Astrocyte (in vitro differentiated cells and primary cell): ENCODE data around the gene ANKRD28. TPM values are rescaled to one million over a fixed set of nuclear protein-coding genes. Genes with fewer than 3 reads are reported as not detected.

ENCODE experiments used
- DNase-seq: peaks from one replicate; pipeline ENCODE4 v3.0.0-alpha.2; 2010; ENCODE audit warnings: low read depth
- FAIRE-seq: peaks from 2 replicates; lab custom pipeline; 2011; peaks lifted over from hg19 to GRCh38; lab: Jason Lieb, UNC
- H2AFZ ChIP-seq: 2 replicates; pipeline ENCODE4 v1.6.0; 2012; ENCODE audit warnings: low read depth, low read length, inconsistent platforms
- H3K27ac ChIP-seq: 2 replicates; pipeline ENCODE4 v1.5.1; 2011; ENCODE audit warnings: low read depth, low read length, inconsistent platforms
- H3K27me3 ChIP-seq: 2 replicates; pipeline ENCODE4 v1.6.0; 2011; ENCODE audit warnings: low read length, inconsistent platforms; ENCODE audit not compliant: insufficient read depth
- H3K36me3 ChIP-seq: 2 replicates; pipeline ENCODE4 v1.5.1; 2011; ENCODE audit warnings: low read length, inconsistent platforms; ENCODE audit not compliant: insufficient read depth
- H3K4me1 ChIP-seq: 2 replicates; pipeline ENCODE4 v1.5.1; 2011; ENCODE audit warnings: low read length, inconsistent platforms; ENCODE audit not compliant: insufficient read depth
- H3K4me2 ChIP-seq: 2 replicates; pipeline ENCODE4 v1.6.0; 2012; ENCODE audit warnings: low read length, inconsistent platforms
- H3K4me3 ChIP-seq: 2 replicates; pipeline ENCODE4 v1.5.1; 2011; ENCODE audit warnings: low read depth, mild to moderate bottlenecking, low read length, inconsistent platforms; ENCODE audit not compliant: insufficient read depth
- H3K79me2 ChIP-seq: 2 replicates; pipeline ENCODE4 v1.6.0; 2012; ENCODE audit warnings: mild to moderate bottlenecking, low read length, inconsistent platforms; ENCODE audit not compliant: insufficient read depth
- H3K9ac ChIP-seq: 2 replicates; pipeline ENCODE4 v1.6.0; 2012; ENCODE audit warnings: mild to moderate bottlenecking, low read length, inconsistent platforms
- H3K9me3 ChIP-seq: 2 replicates; pipeline ENCODE4 v1.5.1; 2012; ENCODE audit warnings: low read depth, mild to moderate bottlenecking, low read length, inconsistent platforms; ENCODE audit not compliant: insufficient read depth
- H4K20me1 ChIP-seq: 2 replicates; pipeline ENCODE4 v1.6.0; 2012; ENCODE audit warnings: low read length, inconsistent platforms; ENCODE audit not compliant: insufficient read depth
- H3K27ac Mint-ChIP-seq: one replicate; pipeline ENCODE4 v1.8.0; 2021; ENCODE audit warnings: mild to moderate bottlenecking, mixed read lengths; ENCODE audit not compliant: unreplicated experiment
- H3K27me3 Mint-ChIP-seq: one replicate; pipeline ENCODE4 v1.8.0; 2021; ENCODE audit warnings: low read depth, mixed read lengths; ENCODE audit not compliant: unreplicated experiment
- H3K36me3 Mint-ChIP-seq: one replicate; pipeline ENCODE4 v1.8.0; 2021; ENCODE audit warnings: low read depth, mixed read lengths; ENCODE audit not compliant: unreplicated experiment
- H3K4me1 Mint-ChIP-seq: one replicate; pipeline ENCODE4 v1.8.0; 2021; ENCODE audit warnings: low read depth, mixed read lengths; ENCODE audit not compliant: unreplicated experiment
- H3K4me3 Mint-ChIP-seq: one replicate; pipeline ENCODE4 v1.8.0; 2021; ENCODE audit warnings: mild to moderate bottlenecking, moderate library complexity, mixed read lengths; ENCODE audit not compliant: unreplicated experiment
- H3K9me3 Mint-ChIP-seq: one replicate; pipeline ENCODE4 v1.8.0; 2021; ENCODE audit warnings: mild to moderate bottlenecking, mixed read lengths; ENCODE audit not compliant: unreplicated experiment
- CTCF ChIP-seq: IDR thresholded peaks from 2 replicates; pipeline ENCODE4 v1.5.1; 2011; ENCODE audit warnings: low read depth, mild to moderate bottlenecking, inconsistent platforms, low read length, moderate library complexity; ENCODE audit not compliant: insufficient read depth
- EZH2 ChIP-seq: IDR thresholded peaks from 2 replicates; pipeline ENCODE4 v1.6.1; 2012; ENCODE audit warnings: mild to moderate bottlenecking, low read length, inconsistent platforms; ENCODE audit not compliant: insufficient read depth
- total RNA-seq: library from RNA; stranded (reverse); gene quantifications from 2 replicates; pipeline ENCODE4 v1.2.1, GENCODE V29; 2021

ANKRD28 gene
- total RNA-seq, 1 donor from 2014 or later = 61.3 TPM

- H3K27ac Mint-ChIP-seq = peak overlapping the region; percentile 99
- TF ChIP-seq CTCF (no peak), EZH2 (no peak)
- peak overlapping the region; percentile 91 for H3K27ac ChIP-seq
- no peaks in the 10 kb centered on the region for H4K20me1 ChIP-seq
- H3K36me3 ChIP-seq = no peaks in the 10 kb centered on the region
- no peak overlapping the region for H3K4me3 Mint-ChIP-seq
- H2AFZ ChIP-seq = no peak overlapping the region
- H3K27me3 ChIP-seq = no peaks in the 10 kb centered on the region
- peaks cover 64% of the 10 kb centered on the region for H3K4me1 ChIP-seq
- DNase-seq (no peak), FAIRE-seq (no peak)
- H3K9me3 Mint-ChIP-seq = no peaks in the 10 kb centered on the region
- H3K4me2 ChIP-seq = peak overlapping the region; percentile 82
- H3K79me2 ChIP-seq = no peaks in the 10 kb centered on the region
- no peak overlapping the region for H3K4me3 ChIP-seq
- no peaks in the 10 kb centered on the region for H3K9me3 ChIP-seq
- H3K27me3 Mint-ChIP-seq = no peaks in the 10 kb centered on the region
- peak overlapping the region; percentile 50 for H3K9ac ChIP-seq
- H3K36me3 Mint-ChIP-seq = peaks cover 5% of the 10 kb centered on the region
- peaks cover 43% of the 10 kb centered on the region for H3K4me1 Mint-ChIP-seq
Observed at GRCh38 chr3:15631426-15632211, 166.2 kb downstream of the ANKRD28 start.

- peaks cover 1% of the 10 kb centered on the region for H3K36me3 Mint-ChIP-seq
- no peaks in the 10 kb centered on the region for H3K9me3 ChIP-seq
- peak; percentile 78 for DNase-seq
- H3K4me1 ChIP-seq = peaks cover 57% of the 10 kb centered on the region
- peak overlapping the region; percentile 99 for H3K27ac Mint-ChIP-seq
- peaks cover 40% of the 10 kb centered on the region for H3K4me1 Mint-ChIP-seq
- no peak overlapping the region for H2AFZ ChIP-seq
- TF ChIP-seq CTCF (no peak), EZH2 (no peak)
- no peaks in the 10 kb centered on the region for H4K20me1 ChIP-seq
- H3K36me3 ChIP-seq = no peaks in the 10 kb centered on the region
- H3K27me3 Mint-ChIP-seq = no peaks in the 10 kb centered on the region
- H3K79me2 ChIP-seq = no peaks in the 10 kb centered on the region
- no peaks in the 10 kb centered on the region for H3K9me3 Mint-ChIP-seq
- peak overlapping the region; percentile 82 for H3K4me2 ChIP-seq
- no peak overlapping the region for H3K4me3 Mint-ChIP-seq
- H3K4me3 ChIP-seq = peak overlapping the region; percentile 31
- FAIRE-seq = no peak
- peak overlapping the region; percentile 91 for H3K27ac ChIP-seq
- peak overlapping the region; percentile 73 for H3K9ac ChIP-seq
- H3K27me3 ChIP-seq = no peaks in the 10 kb centered on the region
Observed at GRCh38 chr3:15630646-15631350, 167.0 kb downstream of the ANKRD28 start.
